Fibroblast of villous mesenchyme (primary cell): ENCODE data around the gene OR2AG2. TPM values are rescaled to one million over a fixed set of nuclear protein-coding genes. Genes with fewer than 3 reads are reported as not detected.

ENCODE experiments used
- DNase-seq: peaks from one replicate; pipeline ENCODE4 v3.0.0-alpha.2; 2010; ENCODE audit warnings: low read depth
- H3K4me3 ChIP-seq: 2 replicates; pipeline ENCODE4 v1.5.1; 2011; ENCODE audit warnings: low read depth, mild to moderate bottlenecking, low read length
- total RNA-seq: library from RNA; depleted of rRNA; stranded (reverse); fragments of >200 nt; gene quantifications from 2 replicates; pipeline ENCODE4 v1.2.3, GENCODE V29; 2012
- TF ChIP-seq, protein P1 (sequence below): IDR thresholded peaks from 2 replicates; pipeline ENCODE4 v1.5.1; 2012; ENCODE audit warnings: low read depth, mild to moderate bottlenecking, low read length; ENCODE audit not compliant: insufficient read depth

Gene OR2AG2
- total RNA-seq, 1 donor: under 0.01 TPM

DNA sequence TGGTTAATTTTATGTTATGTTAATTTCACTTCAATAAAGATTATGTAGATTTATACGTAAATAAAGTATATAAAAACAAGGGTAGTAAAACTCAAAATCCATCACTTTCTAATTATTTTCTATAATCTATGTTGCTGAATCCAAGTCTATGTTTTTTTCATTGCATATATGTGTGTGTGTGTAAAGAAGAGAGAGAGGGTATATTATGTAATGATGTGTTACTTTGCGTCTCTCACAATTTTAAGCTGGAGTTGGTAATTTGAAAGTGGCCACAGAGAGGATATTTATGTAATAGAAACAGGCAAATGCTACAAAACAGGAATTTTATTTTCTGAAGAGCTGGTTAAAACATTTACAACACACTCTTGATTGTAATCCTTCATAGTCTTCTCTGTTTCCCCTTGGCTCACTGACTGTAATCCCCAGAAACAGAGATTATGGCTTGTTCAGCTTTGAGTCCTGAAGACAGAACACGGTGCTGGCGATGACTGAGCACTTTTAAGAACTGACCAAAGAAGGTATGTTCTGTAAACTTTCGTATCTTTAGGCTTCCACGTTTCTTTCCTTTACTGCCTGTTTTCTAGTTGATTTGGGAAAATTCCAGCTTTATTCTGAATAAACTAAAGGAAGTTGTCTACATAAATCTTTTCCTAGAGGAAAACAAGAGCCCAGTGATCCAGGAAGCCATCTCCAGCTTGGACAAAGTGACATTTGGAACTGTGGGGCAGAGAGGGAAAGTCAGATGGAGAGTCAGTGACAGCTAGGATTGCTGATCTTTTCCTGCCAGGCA, 43.6 kb downstream of the OR2AG2 start:
- TF ChIP-seq, protein P1, sequence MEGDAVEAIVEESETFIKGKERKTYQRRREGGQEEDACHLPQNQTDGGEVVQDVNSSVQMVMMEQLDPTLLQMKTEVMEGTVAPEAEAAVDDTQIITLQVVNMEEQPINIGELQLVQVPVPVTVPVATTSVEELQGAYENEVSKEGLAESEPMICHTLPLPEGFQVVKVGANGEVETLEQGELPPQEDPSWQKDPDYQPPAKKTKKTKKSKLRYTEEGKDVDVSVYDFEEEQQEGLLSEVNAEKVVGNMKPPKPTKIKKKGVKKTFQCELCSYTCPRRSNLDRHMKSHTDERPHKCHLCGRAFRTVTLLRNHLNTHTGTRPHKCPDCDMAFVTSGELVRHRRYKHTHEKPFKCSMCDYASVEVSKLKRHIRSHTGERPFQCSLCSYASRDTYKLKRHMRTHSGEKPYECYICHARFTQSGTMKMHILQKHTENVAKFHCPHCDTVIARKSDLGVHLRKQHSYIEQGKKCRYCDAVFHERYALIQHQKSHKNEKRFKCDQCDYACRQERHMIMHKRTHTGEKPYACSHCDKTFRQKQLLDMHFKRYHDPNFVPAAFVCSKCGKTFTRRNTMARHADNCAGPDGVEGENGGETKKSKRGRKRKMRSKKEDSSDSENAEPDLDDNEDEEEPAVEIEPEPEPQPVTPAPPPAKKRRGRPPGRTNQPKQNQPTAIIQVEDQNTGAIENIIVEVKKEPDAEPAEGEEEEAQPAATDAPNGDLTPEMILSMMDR: no peak
- no peak overlapping the region for H3K4me3 ChIP-seq
- DNase-seq: no peak

DNA sequence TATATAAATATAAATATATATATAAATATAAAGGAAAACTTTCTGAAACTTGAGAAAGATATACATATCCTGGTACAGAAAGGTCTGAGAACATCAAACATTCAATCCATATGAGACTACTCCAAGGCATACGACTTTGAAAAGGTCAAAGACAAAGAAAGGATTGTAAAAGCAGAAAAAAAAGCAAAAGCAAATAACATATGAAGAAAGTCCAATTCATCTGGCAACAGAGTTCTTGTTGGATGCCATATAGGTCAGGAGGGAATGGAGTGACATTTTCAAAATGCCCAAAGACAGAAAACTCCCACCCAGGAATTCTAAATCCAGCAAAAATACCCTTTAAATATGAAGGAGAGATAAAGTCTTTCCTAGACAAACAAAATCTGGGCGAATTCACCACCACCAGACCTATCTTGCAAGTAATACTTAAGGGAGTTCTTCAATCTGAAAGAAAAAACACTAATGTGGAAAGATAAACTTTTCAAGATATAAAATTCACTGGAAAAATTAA, 46.3 kb downstream of the OR2AG2 start:
- DNase-seq: no peak
- TF ChIP-seq, protein P1: no peak
- H3K4me3 ChIP-seq: no peak overlapping the region

DNA sequence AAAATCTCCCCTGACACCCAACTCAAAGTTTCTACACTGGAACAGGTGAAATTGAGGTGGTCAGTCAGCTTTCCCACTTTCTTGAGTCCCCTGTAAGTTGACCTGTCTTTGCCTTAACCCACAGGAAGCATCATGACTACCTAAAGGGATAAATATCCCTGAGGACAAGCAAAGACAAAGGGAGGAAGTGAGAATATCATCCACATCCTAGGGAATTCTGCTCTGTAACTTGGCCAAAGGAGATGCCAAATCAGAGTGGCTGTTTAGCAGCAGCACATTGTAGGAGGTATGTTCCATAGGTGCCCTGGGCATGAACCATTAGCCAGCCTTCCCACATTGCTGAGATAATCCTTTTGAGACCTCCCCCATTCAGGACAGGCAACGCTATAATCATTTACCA, 47.8 kb downstream of the OR2AG2 start:
- TF ChIP-seq, protein P1: no peak
- DNase-seq: no peak
- H3K4me3 ChIP-seq: no peak overlapping the region

DNA sequence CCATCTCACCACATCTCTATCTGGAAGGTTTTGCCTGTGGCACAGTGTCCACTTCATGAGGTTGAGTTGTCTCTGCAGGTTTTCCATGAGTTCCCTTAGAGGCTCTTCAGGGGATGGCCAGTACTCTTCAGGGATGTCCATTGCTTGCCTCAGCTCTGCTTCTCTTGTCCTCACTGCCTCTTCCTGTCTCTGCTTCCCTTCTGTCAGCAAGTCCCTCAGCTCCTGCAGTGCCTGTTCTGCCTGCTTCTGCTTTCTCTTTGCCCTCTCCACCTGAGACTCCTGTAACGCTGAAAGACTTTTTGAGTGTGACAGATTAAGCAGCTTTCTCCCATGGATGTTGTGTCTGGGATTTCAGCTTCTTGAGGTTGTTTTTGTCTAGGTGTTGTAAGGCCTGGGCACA, 50.4 kb downstream of the OR2AG2 start:
- H3K4me3 ChIP-seq: no peak overlapping the region
- TF ChIP-seq, protein P1: no peak
- DNase-seq: no peak

DNA sequence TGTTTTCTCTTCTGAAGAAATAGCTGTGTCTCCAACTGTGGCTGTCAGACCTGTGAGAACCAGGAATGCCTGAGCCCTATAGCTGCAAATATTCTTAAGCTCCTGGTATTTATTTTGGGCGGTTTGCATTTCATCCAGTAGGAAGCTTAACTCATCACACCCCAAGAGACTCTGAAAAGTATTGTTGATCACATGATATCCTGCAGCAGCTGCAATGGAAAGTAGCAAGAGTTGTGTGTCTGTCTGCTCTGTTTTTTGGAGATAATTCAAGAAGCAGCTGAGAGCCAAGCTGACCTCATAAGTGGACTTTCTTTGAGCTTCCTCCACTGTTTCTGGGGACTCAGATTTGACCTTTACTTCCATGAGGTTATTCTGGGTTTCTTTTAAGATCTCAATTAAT, 52.2 kb downstream of the OR2AG2 start:
- no peak overlapping the region for H3K4me3 ChIP-seq
- DNase-seq: no peak
- TF ChIP-seq, protein P1: no peak

DNA sequence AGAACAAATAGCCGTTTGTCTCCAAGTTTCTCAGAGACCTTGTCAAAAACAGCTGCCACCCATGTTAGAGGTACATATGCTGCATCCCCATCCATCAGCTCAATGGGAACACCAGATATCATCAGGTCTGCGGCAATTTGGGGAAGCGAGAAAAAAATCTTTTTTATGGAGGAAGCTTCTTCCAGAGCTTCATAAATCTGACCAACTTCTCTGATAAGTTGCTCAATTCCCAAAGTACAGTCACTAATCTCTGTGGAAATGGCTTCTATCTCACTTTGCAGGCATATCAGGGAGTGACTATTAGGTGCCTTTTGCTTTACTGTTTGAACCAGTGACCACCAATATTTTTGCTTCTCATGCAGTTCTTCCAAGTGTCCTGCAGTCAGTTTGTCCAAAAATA, 54.4 kb downstream of the OR2AG2 start:
- no peak overlapping the region for H3K4me3 ChIP-seq
- no peak for DNase-seq
- TF ChIP-seq, protein P1: no peak

Other genes with a start within 250 kb of the OR2AG2 start
- 8.7 and 13.4 TPM in 2 replicates for gene RRP8, start 168.4 kb downstream of the OR2AG2 start, total RNA-seq
- 298 and 323 TPM in 2 replicates for gene ILK, start 168.2 kb downstream of the OR2AG2 start, total RNA-seq
- gene TAF10, start 159.8 kb downstream of the OR2AG2 start, total RNA-seq: 28.0 and 28.9 TPM in 2 replicates
- 98.4 and 110 TPM in 2 replicates for gene TPP1, start 152.6 kb downstream of the OR2AG2 start, total RNA-seq
- gene DCHS1, start 116.2 kb downstream of the OR2AG2 start, total RNA-seq: 33.7 and 63.8 TPM in 2 replicates
- gene MRPL17, start 88.6 kb downstream of the OR2AG2 start, total RNA-seq: 58.6 and 70.0 TPM in 2 replicates
- gene OR2AG1, start 11.0 kb upstream of the OR2AG2 start, total RNA-seq: not detected in 2 replicates
- gene OR6A2, start 27.7 kb upstream of the OR2AG2 start, total RNA-seq: 0.32 and 0.43 TPM in 2 replicates
- gene OR10A5, start 73.7 kb upstream of the OR2AG2 start, total RNA-seq: not detected in 2 replicates
- not detected in 2 replicates for gene OR10A2, start 91.1 kb upstream of the OR2AG2 start, total RNA-seq
- not detected in 2 replicates for gene OR10A4, start 104.6 kb upstream of the OR2AG2 start, total RNA-seq
- 0.64 and 0.86 TPM in 2 replicates for gene OR2D2, start 120.5 kb upstream of the OR2AG2 start, total RNA-seq
- not detected in 2 replicates for gene OR2D3, start 149.0 kb upstream of the OR2AG2 start, total RNA-seq
- gene ZNF215, start 154.4 kb upstream of the OR2AG2 start, total RNA-seq: 6.5 and 7.1 TPM in 2 replicates
- 2.6 and 3.2 TPM in 2 replicates for gene ZNF214, start 248.4 kb upstream of the OR2AG2 start, total RNA-seq
- gene NLRP14, start 248.5 kb upstream of the OR2AG2 start, total RNA-seq: under 0.01 and 0.32 TPM in 2 replicates